GM12878 (cell line): ENCODE results near the gene ITGAL. TPM values are rescaled to one million over a fixed set of nuclear protein-coding genes. Genes with fewer than 3 reads are reported as not detected.
"Not testable (repeated sequence)": the region's sequence is repeated elsewhere in the genome, so short reads cannot be mapped to it uniquely, and the experiment has no call there.

Source experiments
- ATAC-seq: fragments of 200-7000 bp; cut with Tn5 transposase; 3 replicates; pipeline ENCODE4 v1.9.1; 2020; ENCODE audit warnings: mild to moderate bottlenecking, moderate library complexity
- BruUV-seq: library from RNA; stranded (reverse); fragments of 400-500 nt; replicated peaks from 2 replicates; lab custom pipeline; 2021; lab: Mats Ljungman, UMichigan
- CTCF ChIA-PET: fragments of 300-600 bp; sonication (Branson Sonifier 250); formaldehyde crosslinking; extraction: SDS; loops from one replicate; lab custom pipeline; 2021; ENCODE audit warnings: inconsistent platforms; lab: Yijun Ruan, JAX
- POLR2A ChIA-PET: fragments of 350-600 bp; formaldehyde crosslinking; extraction: SDS; loops from one replicate; lab custom pipeline; 2021; ENCODE audit warnings: inconsistent platforms; lab: Charles Lee
- RAD21 ChIA-PET: fragments of 300-600 bp; sonication (Branson Sonifier 250); formaldehyde crosslinking; loops from one replicate; lab custom pipeline; 2023; ENCODE audit warnings: antibody characterized with exemption; ENCODE audit not compliant: unreplicated experiment; lab: Charles Lee
- SMC1A ChIA-PET: fragments of 300-600 bp; sonication (Branson Sonifier 250); formaldehyde crosslinking; loops from one replicate; lab custom pipeline; 2023; ENCODE audit not compliant: unreplicated experiment, uncharacterized antibody; lab: Charles Lee
- DNase-seq: peaks from one replicate; pipeline ENCODE4 v3.0.0-alpha.2; 2011; ENCODE audit warnings: low read depth, low spot score
- FAIRE-seq: peaks from 3 replicates; lab custom pipeline; 2011; peaks lifted over from hg19 to GRCh38; lab: Jason Lieb, UNC
- H2AFZ ChIP-seq: 2 replicates; pipeline ENCODE4 v1.6.0; 2011; ENCODE audit warnings: low read depth, low read length, control low read depth; ENCODE audit not compliant: control insufficient read depth
- H3K27ac ChIP-seq: 2 replicates; pipeline ENCODE4 v1.5.1; 2011; ENCODE audit warnings: control low read depth; ENCODE audit not compliant: control insufficient read depth, insufficient read depth
- H3K27me3 ChIP-seq, 2 experiments: replicated peaks in 1 of 2; 2 replicates each; pipeline versions ENCODE4 v1.6.0 to v1.6.1; 2011; ENCODE audit warnings: low read length in 1 of 2; ENCODE audit not compliant: control insufficient read depth in 2 of 2, insufficient read depth in 2 of 2
- H3K36me3 ChIP-seq, 2 experiments: 2 replicates each; pipeline ENCODE4 v1.5.1; 2011; ENCODE audit warnings: low read length in 1 of 2; ENCODE audit not compliant: control insufficient read depth in 2 of 2, insufficient read depth in 2 of 2
- H3K4me1 ChIP-seq: 2 replicates; pipeline ENCODE4 v1.6.1; 2011; ENCODE audit warnings: mild to moderate bottlenecking, low read length, moderate library complexity, mixed read lengths; ENCODE audit not compliant: control insufficient read depth, insufficient read depth
- H3K4me2 ChIP-seq: 2 replicates; pipeline ENCODE4 v1.6.0; 2011; ENCODE audit warnings: control low read depth; ENCODE audit not compliant: control insufficient read depth, insufficient read depth
- H3K4me3 ChIP-seq: fragments of 200-600 bp; sonication (generic); 2 replicates; pipeline ENCODE4 v1.5.1; 2016
- H3K79me2 ChIP-seq: 2 replicates; pipeline ENCODE4 v1.6.0; 2011; ENCODE audit warnings: low read length; ENCODE audit not compliant: control insufficient read depth, insufficient read depth
- H3K9ac ChIP-seq: 2 replicates; pipeline ENCODE4 v1.8.0; 2011; ENCODE audit warnings: low read length, control low read depth, mixed read lengths; ENCODE audit not compliant: control insufficient read depth, insufficient read depth
- H3K9me3 ChIP-seq: replicated peaks from 3 replicates; pipeline ENCODE4 v1.5.1; 2011; ENCODE audit warnings: mild to moderate bottlenecking, low read length; ENCODE audit not compliant: control insufficient read depth, insufficient read depth
- H4K20me1 ChIP-seq: 2 replicates; pipeline ENCODE4 v1.6.0; 2011; ENCODE audit not compliant: control insufficient read depth, insufficient read depth
- CHD4 ChIP-seq: fragments of 200-600 bp; sonication (generic); IDR thresholded peaks from 2 replicates; pipeline ENCODE4 v1.6.1; 2016; ENCODE audit warnings: mild to moderate bottlenecking
- CREM ChIP-seq: IDR thresholded peaks from 2 replicates; pipeline ENCODE4 v1.6.1; 2014; ENCODE audit warnings: antibody characterized with exemption, low read depth
- EED ChIP-seq: sonication (generic); IDR thresholded peaks from 2 replicates; pipeline ENCODE4 v1.6.1; 2016; ENCODE audit warnings: antibody characterized with exemption, low read depth
- GATAD2B ChIP-seq: fragments of 450-650 bp; conservative IDR thresholded peaks from 2 replicates; pipeline ENCODE4 v1.6.1; 2017; ENCODE audit warnings: low read depth, mild to moderate bottlenecking, moderate library complexity
- MYB ChIP-seq: fragments of 150-350 bp; IDR thresholded peaks from 2 replicates; pipeline ENCODE4 v1.6.1; 2014; ENCODE audit warnings: mild to moderate bottlenecking, low read depth, low read length, borderline replicate concordance
- NFYB ChIP-seq: IDR thresholded peaks from 2 replicates; pipeline ENCODE4 v1.6.1; 2011; ENCODE audit warnings: low read depth, mild to moderate bottlenecking, low read length, improper control_type of control experiment, moderate library complexity; ENCODE audit not compliant: insufficient read depth
- POLR2A ChIP-seq: IDR thresholded peaks from 2 replicates; pipeline ENCODE4 v1.6.1; 2011; ENCODE audit warnings: low read depth, mild to moderate bottlenecking, low read length
- TCF7 ChIP-seq: IDR thresholded peaks from 2 replicates; pipeline ENCODE4 v1.6.1; 2014; ENCODE audit warnings: antibody characterized with exemption, borderline replicate concordance
- WRNIP1 ChIP-seq: IDR thresholded peaks from 2 replicates; pipeline ENCODE4 v1.6.1; 2011; ENCODE audit warnings: low read depth, low read length, improper control_type of control experiment, borderline replicate concordance
- ZNF217 ChIP-seq: fragments of 450-650 bp; IDR thresholded peaks from 2 replicates; pipeline ENCODE4 v1.6.1; 2017; ENCODE audit warnings: antibody characterized with exemption, mild to moderate bottlenecking
- WGBS: methylation state at CpG from one replicate; pipeline ENCODE4 v1.1.6; 2016; ENCODE audit warnings: low lambda C conversion rate; ENCODE audit not compliant: insufficient replicate concordance, insufficient coverage; ENCODE audit errors: missing lambda C conversion rate; 5-methylcytosine and 5-hydroxymethylcytosine counted together
- in situ Hi-C: fragments of 300-500 bp; cut with MboI; formaldehyde crosslinking; loops from 9 replicates; pipeline ENCODE4 v1.14.3; 2018; ENCODE audit warnings: mixed read lengths
- intact Hi-C: fragments of 100-400 bp; cut with micrococcal nuclease; formaldehyde crosslinking; loops from one replicate; pipeline ENCODE4 v1.14.2; 2022; ENCODE audit not compliant: unreplicated experiment
- polyA plus RNA-seq, 11 experiments: library from polyadenylated mRNA; depleted of rRNA in 4 of 11; unstranded in 6 of 11; stranded (reverse) in 5 of 11; fragments of >200 nt; fragmentation: Nextera tagmentation in 4 of 11; fragmentation: Illumina TruSeq in 1 of 11; extraction: Ambion mirVana in 4 of 11; extraction: Trizol in 1 of 11; gene quantifications; 1 replicate in 1 of 11; 2 replicates in 10 of 11; pipeline versions ENCODE4 v1.2.1 to v1.2.3, GENCODE V29; 2011 to 2016; ENCODE audit warnings: inconsistent platforms in 2 of 11, missing spikeins in 2 of 11, low read depth in 1 of 11
- total RNA-seq, 4 experiments: library from RNA; depleted of rRNA in 3 of 4; stranded (reverse); fragments of >200 nt in 3 of 4; fragmentation: Illumina TruSeq in 1 of 4; extraction: Trizol in 1 of 4; gene quantifications; 2 replicates each; pipeline versions ENCODE4 v1.2.1 to v1.2.3, GENCODE V29; 2013 to 2021
- TF ChIP-seq, protein P1 (sequence below): fragments of 450-650 bp; IDR thresholded peaks from 2 replicates; pipeline ENCODE4 v1.6.1; 2017; ENCODE audit warnings: low read depth, mild to moderate bottlenecking, moderate library complexity
- TF ChIP-seq, protein P2 (sequence below), 3 experiments: IDR thresholded peaks in 2 of 3; conservative IDR thresholded peaks in 1 of 3; 2 replicates each; pipeline ENCODE4 v1.5.1; 2011; ENCODE audit warnings: low read depth in 3 of 3, low read length in 3 of 3, mild to moderate bottlenecking in 3 of 3, control low read depth in 2 of 3, moderate library complexity in 2 of 3, inconsistent platforms in 1 of 3, mixed read lengths in 1 of 3; ENCODE audit not compliant: control insufficient read depth in 2 of 3, insufficient read depth in 1 of 3; ENCODE audit errors: extremely low read depth in 1 of 3

The ITGAL gene
- total and polyA plus RNA-seq, 10 of the 15 experiments (the other 5 are each of a cell fraction or from before 2014, with no cell fraction given), result 10.7 to 170 (median 96.9) TPM

DNA sequence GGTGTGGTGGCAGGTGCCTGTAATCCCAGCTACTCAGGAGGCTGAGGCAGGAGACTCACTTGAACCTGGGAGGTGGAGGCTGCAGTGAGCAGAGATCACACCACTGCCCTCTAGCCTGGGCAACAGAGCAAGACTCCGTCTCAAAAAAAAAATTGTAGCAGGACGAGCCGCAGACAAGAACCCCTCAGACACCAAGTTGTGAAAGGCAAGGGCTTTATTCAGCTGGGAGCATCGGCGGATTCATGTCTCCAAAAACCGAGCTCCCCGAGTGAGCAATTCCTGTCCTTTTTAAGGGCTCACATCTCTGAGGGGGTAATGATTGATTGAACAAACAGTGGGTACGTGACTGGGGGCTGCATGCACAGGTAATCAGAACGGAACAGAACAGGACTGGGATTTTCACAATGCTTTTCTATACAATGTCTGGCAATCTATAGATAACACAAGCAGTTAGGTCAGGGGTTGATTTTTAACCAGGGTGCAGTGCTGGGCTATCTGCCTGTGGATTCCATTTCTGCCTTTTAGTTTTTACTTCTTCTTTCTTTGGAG is 68.4 kb downstream of the ITGAL start:
- CTCF ChIA-PET, result interaction anchor here (1.0 to 1.3 kb wide), 2 partner anchors 8 to 60 kb away, joined by 3 to 5 read pairs; no protein-coding TSS in a partner anchor
- intact Hi-C loops, H3K27ac ChIP-seq, DNase-seq, in situ Hi-C loops, H3K9me3 ChIP-seq, FAIRE-seq, H3K79me2 ChIP-seq, H2AFZ ChIP-seq, H3K4me2 ChIP-seq, H3K4me3 ChIP-seq, H4K20me1 ChIP-seq, H3K9ac ChIP-seq, ATAC-seq, H3K27me3 ChIP-seq, BruUV-seq, H3K4me1 ChIP-seq, H3K36me3 ChIP-seq: not testable (repeated sequence)
- WGBS, result 87% methylated on average over 9 of the region's 9 CpGs
- RAD21 ChIA-PET, result interaction anchor here (1.4 kb wide), 1 partner anchor 57 kb away, joined by 5 read pairs; no protein-coding TSS in a partner anchor
- SMC1A ChIA-PET, result interaction anchor here (1.0 kb wide), 1 partner anchor 90 kb away, joined by 3 read pairs; no protein-coding TSS in a partner anchor
- POLR2A ChIA-PET, result interaction anchor here (0.5 to 0.9 kb wide), 3 partner anchors 8 to 16 kb away, joined by 3 to 4 read pairs (median 3); no protein-coding TSS in a partner anchor

DNA sequence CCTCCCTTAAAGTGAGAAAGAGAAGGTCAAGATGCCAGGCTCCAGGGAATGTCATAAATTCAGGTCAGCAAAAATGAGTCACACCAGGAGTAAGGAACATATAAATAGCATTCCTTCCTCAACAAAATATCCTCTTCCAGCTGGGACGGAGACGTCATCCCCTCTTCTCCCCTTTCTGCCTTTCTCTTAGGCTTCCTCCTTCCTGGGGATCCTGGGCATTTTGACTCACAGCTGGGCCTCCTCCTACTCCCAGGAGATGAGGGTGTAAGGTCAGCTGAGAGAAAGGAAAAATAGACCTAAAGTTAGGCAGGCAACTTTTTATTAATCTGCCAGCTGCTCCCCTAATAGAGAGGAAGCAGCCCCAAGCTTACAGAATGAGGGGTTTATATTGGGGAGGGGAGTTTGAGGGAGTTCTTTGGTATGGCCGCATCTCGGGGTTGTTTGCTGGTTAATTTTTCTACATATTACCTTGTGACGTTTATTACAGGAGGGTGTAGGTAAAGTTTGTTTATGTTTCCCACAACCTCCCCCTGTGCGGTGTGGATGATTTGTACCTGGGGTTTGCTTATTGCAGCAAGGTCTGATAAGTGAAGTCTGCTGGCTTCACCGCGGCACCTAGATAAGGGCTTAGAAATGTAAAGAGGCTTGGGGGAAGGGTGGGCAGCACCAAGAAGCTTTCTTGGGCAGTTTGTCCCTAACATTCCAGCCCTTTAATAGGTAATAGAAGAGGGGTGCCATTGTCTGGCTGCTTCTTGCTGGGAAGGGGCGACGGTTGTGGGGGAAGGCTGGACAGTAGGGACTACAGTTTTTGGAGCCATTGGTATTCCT is 69.2 kb downstream of the ITGAL start:
- DNase-seq (no peak), FAIRE-seq (no peak), ATAC-seq (no peak)
- ChIA-PET RAD21 (no interaction called here), SMC1A (interaction anchor here (1.0 kb wide), 1 partner anchor 91 kb away, joined by 3 read pairs; no protein-coding TSS in a partner anchor), CTCF (interaction anchor here (1.0 to 1.3 kb wide), 2 partner anchors 8 to 59 kb away, joined by 3 to 5 read pairs; no protein-coding TSS in a partner anchor), POLR2A (interaction anchor here (0.5 to 0.9 kb wide), 3 partner anchors 8 to 16 kb away, joined by 3 to 4 read pairs (median 3); no protein-coding TSS in a partner anchor)
- Histone ChIP-seq H4K20me1 (no peaks in the 10 kb centered on the region), H3K9me3 (no peaks in the 10 kb centered on the region), H3K27me3 (no peaks in the 10 kb centered on the region), H3K36me3 (no peaks in the 10 kb centered on the region), H3K9ac (no peak overlapping the region), H3K4me2 (no peak overlapping the region), H3K79me2 (no peaks in the 10 kb centered on the region), H3K4me1 (no peaks in the 10 kb centered on the region), H3K4me3 (no peak overlapping the region), H2AFZ (no peak overlapping the region), H3K27ac (no peak overlapping the region)
- BruUV-seq, result no TSS peak
- intact Hi-C loops (no loop called here), in situ Hi-C loops (no loop called here)
- WGBS, result 87% methylated on average over 10 of the region's 10 CpGs
- TF ChIP-seq ZNF217 (no peak), POLR2A (no peak), NFYB (no peak), TCF7 (no peak), CREM (no peak), GATAD2B (no peak), EED (no peak), MYB (no peak), WRNIP1 (no peak), CHD4 (no peak)
- TF ChIP-seq, protein P1, sequence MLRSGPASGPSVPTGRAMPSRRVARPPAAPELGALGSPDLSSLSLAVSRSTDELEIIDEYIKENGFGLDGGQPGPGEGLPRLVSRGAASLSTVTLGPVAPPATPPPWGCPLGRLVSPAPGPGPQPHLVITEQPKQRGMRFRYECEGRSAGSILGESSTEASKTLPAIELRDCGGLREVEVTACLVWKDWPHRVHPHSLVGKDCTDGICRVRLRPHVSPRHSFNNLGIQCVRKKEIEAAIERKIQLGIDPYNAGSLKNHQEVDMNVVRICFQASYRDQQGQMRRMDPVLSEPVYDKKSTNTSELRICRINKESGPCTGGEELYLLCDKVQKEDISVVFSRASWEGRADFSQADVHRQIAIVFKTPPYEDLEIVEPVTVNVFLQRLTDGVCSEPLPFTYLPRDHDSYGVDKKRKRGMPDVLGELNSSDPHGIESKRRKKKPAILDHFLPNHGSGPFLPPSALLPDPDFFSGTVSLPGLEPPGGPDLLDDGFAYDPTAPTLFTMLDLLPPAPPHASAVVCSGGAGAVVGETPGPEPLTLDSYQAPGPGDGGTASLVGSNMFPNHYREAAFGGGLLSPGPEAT, result no peak
- TF ChIP-seq, protein P2, sequence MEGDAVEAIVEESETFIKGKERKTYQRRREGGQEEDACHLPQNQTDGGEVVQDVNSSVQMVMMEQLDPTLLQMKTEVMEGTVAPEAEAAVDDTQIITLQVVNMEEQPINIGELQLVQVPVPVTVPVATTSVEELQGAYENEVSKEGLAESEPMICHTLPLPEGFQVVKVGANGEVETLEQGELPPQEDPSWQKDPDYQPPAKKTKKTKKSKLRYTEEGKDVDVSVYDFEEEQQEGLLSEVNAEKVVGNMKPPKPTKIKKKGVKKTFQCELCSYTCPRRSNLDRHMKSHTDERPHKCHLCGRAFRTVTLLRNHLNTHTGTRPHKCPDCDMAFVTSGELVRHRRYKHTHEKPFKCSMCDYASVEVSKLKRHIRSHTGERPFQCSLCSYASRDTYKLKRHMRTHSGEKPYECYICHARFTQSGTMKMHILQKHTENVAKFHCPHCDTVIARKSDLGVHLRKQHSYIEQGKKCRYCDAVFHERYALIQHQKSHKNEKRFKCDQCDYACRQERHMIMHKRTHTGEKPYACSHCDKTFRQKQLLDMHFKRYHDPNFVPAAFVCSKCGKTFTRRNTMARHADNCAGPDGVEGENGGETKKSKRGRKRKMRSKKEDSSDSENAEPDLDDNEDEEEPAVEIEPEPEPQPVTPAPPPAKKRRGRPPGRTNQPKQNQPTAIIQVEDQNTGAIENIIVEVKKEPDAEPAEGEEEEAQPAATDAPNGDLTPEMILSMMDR (IDR thresholded peaks at IDR 0.05 in 2 of 3, conservative IDR thresholded peaks at IDR 0.05 in 1 of 3; ENCODE audit: control insufficient read depth in 2 of 3, extremely low read depth in 1 of 3, insufficient read depth in 1 of 3, low read depth in 3 of 3, low read length in 3 of 3), result no peak
